ENCODE data around the gene HAPLN2.

The HAPLN2 gene

GRCh38 chr1:156643778-156644092, 24.5 kb downstream of the HAPLN2 start:
- peak; percentile 69 for DNase-seq
- H3K9ac ChIP-seq (ENCODE audit: low read depth, low read length), result no peak overlapping the region

GRCh38 chr1:156644146-156644545, 24.9 kb downstream of the HAPLN2 start:
- H3K27ac ChIP-seq (ENCODE audit: low read length), result no peak overlapping the region
- no peaks in the 10 kb centered on the region for H3K9me3 ChIP-seq (ENCODE audit: insufficient read depth, low read length, severe bottlenecking)
- H2AFZ ChIP-seq (ENCODE audit: low read depth, low read length), result no peak overlapping the region
- no peak overlapping the region for H3K4me2 ChIP-seq (ENCODE audit: insufficient read depth, low read length)
- H3K4me1 ChIP-seq (ENCODE audit: insufficient read depth, low read length), result peaks cover 12% of the 10 kb centered on the region
- no peaks in the 10 kb centered on the region for H3K79me2 ChIP-seq (ENCODE audit: insufficient read depth, low read length)
- H3K36me3 ChIP-seq (ENCODE audit: insufficient read depth, low read length), result no peaks in the 10 kb centered on the region
- H3K9ac ChIP-seq (ENCODE audit: low read depth, low read length), result no peak overlapping the region
- ATAC-seq (ENCODE audit: insufficient read depth, low read depth) (no peak; the same call in 2 of the 3 replicates), DNase-seq (no peak)
- H4K20me1 ChIP-seq (ENCODE audit: insufficient read depth, low read length), result no peaks in the 10 kb centered on the region; the same call in none of the 2 replicates
- no peak overlapping the region for H3K4me3 ChIP-seq (ENCODE audit: low read depth in 1 of 2, low read length in 2 of 2)
- peaks cover 3% of the 10 kb centered on the region for H3K27me3 ChIP-seq (ENCODE audit: insufficient read depth, low read length, poor library complexity)
- TF ChIP-seq EZH2 (IDR thresholded peaks at IDR 0.05; ENCODE audit: borderline replicate concordance, low read depth, low read length, severe bottlenecking) (no peak), CTCF (IDR thresholded peaks at IDR 0.05; ENCODE audit: borderline replicate concordance, extremely low read depth, low read length, poor library complexity, severe bottlenecking) (no peak)

More at GRCh38 chr1:156643778-156644092, 24.5 kb downstream of the HAPLN2 start:
- no peak overlapping the region for H3K4me2 ChIP-seq (ENCODE audit: insufficient read depth, low read length)
- H3K27me3 ChIP-seq (ENCODE audit: insufficient read depth, low read length, poor library complexity), result peaks cover 6% of the 10 kb centered on the region
- no peaks in the 10 kb centered on the region for H3K9me3 ChIP-seq (ENCODE audit: insufficient read depth, low read length, severe bottlenecking)
- H3K27ac ChIP-seq (ENCODE audit: low read length), result no peak overlapping the region
- no peaks in the 10 kb centered on the region for H3K36me3 ChIP-seq (ENCODE audit: insufficient read depth, low read length)
- no peaks in the 10 kb centered on the region; the same call in none of the 2 replicates for H4K20me1 ChIP-seq (ENCODE audit: insufficient read depth, low read length)
- H3K79me2 ChIP-seq (ENCODE audit: insufficient read depth, low read length), result no peaks in the 10 kb centered on the region
- ATAC-seq (ENCODE audit: insufficient read depth, low read depth), result peak; percentile 95
- no peak overlapping the region for H3K4me3 ChIP-seq (ENCODE audit: low read depth in 1 of 2, low read length in 2 of 2)
- peaks cover 12% of the 10 kb centered on the region for H3K4me1 ChIP-seq (ENCODE audit: insufficient read depth, low read length)
- H2AFZ ChIP-seq (ENCODE audit: low read depth, low read length), result peak overlapping the region; percentile 18; the same call in 1 of the 2 replicates
- TF ChIP-seq EZH2 (IDR thresholded peaks at IDR 0.05; ENCODE audit: borderline replicate concordance, low read depth, low read length, severe bottlenecking) (no peak), CTCF (IDR thresholded peaks at IDR 0.05; ENCODE audit: borderline replicate concordance, extremely low read depth, low read length, poor library complexity, severe bottlenecking) (no peak)

GRCh38 chr1:156644640-156645039, 25.4 kb downstream of the HAPLN2 start:
- no peaks in the 10 kb centered on the region; the same call in none of the 2 replicates for H4K20me1 ChIP-seq (ENCODE audit: insufficient read depth, low read length)
- TF ChIP-seq CTCF (IDR thresholded peaks at IDR 0.05; ENCODE audit: borderline replicate concordance, extremely low read depth, low read length, poor library complexity, severe bottlenecking) (no peak), EZH2 (IDR thresholded peaks at IDR 0.05; ENCODE audit: borderline replicate concordance, low read depth, low read length, severe bottlenecking) (no peak)
- no peak overlapping the region for H3K4me2 ChIP-seq (ENCODE audit: insufficient read depth, low read length)
- H3K4me3 ChIP-seq (ENCODE audit: low read depth in 1 of 2, low read length in 2 of 2), result no peak overlapping the region
- H3K9ac ChIP-seq (ENCODE audit: low read depth, low read length), result no peak overlapping the region
- ATAC-seq (ENCODE audit: insufficient read depth, low read depth), result no peak
- no peak overlapping the region for H2AFZ ChIP-seq (ENCODE audit: low read depth, low read length)
- no peak overlapping the region for H3K27ac ChIP-seq (ENCODE audit: low read length)
- DNase-seq, result no peak
- H3K27me3 ChIP-seq (ENCODE audit: insufficient read depth, low read length, poor library complexity), result no peaks in the 10 kb centered on the region
- no peaks in the 10 kb centered on the region for H3K36me3 ChIP-seq (ENCODE audit: insufficient read depth, low read length)
- no peaks in the 10 kb centered on the region for H3K9me3 ChIP-seq (ENCODE audit: insufficient read depth, low read length, severe bottlenecking)
- no peaks in the 10 kb centered on the region for H3K79me2 ChIP-seq (ENCODE audit: insufficient read depth, low read length)
- peaks cover 12% of the 10 kb centered on the region for H3K4me1 ChIP-seq (ENCODE audit: insufficient read depth, low read length)

- no peaks in the 10 kb centered on the region for H3K79me2 ChIP-seq (ENCODE audit: insufficient read depth, low read length)
- no peak overlapping the region for H3K9ac ChIP-seq (ENCODE audit: low read depth, low read length)
- no peak overlapping the region for H3K27ac ChIP-seq (ENCODE audit: low read length)
- TF ChIP-seq EZH2 (IDR thresholded peaks at IDR 0.05; ENCODE audit: borderline replicate concordance, low read depth, low read length, severe bottlenecking), result no peak
- TF ChIP-seq CTCF (IDR thresholded peaks at IDR 0.05; ENCODE audit: borderline replicate concordance, extremely low read depth, low read length, poor library complexity, severe bottlenecking), result no peak
- H3K4me2 ChIP-seq (ENCODE audit: insufficient read depth, low read length), result no peak overlapping the region
- ATAC-seq (ENCODE audit: insufficient read depth, low read depth) (no peak), DNase-seq (no peak)
- H4K20me1 ChIP-seq (ENCODE audit: insufficient read depth, low read length), result no peaks in the 10 kb centered on the region; the same call in none of the 2 replicates
- no peak overlapping the region for H2AFZ ChIP-seq (ENCODE audit: low read depth, low read length)
- H3K4me3 ChIP-seq (ENCODE audit: low read depth in 1 of 2, low read length in 2 of 2), result no peak overlapping the region
- no peaks in the 10 kb centered on the region for H3K9me3 ChIP-seq (ENCODE audit: insufficient read depth, low read length, severe bottlenecking)
- peaks cover 12% of the 10 kb centered on the region for H3K4me1 ChIP-seq (ENCODE audit: insufficient read depth, low read length)
- H3K27me3 ChIP-seq (ENCODE audit: insufficient read depth, low read length, poor library complexity), result no peaks in the 10 kb centered on the region
- H3K36me3 ChIP-seq (ENCODE audit: insufficient read depth, low read length), result no peaks in the 10 kb centered on the region
Observed at GRCh38 chr1:156645056-156645455, 25.8 kb downstream of the HAPLN2 start.

All from DND-41 (cell line).